NCI-H1417 (cell line): ENCODE data around the gene GMPPA.

Experiments used
- DNase-seq, 3 experiments: peaks; one replicate each; lab custom pipeline; 2025; lab: John Stamatoyannopoulos, UW

Gene GMPPA

GRCh38 chr2:219506802-219507526, 8.3 kb downstream of the GMPPA start:
- no peak for DNase-seq

DNA sequence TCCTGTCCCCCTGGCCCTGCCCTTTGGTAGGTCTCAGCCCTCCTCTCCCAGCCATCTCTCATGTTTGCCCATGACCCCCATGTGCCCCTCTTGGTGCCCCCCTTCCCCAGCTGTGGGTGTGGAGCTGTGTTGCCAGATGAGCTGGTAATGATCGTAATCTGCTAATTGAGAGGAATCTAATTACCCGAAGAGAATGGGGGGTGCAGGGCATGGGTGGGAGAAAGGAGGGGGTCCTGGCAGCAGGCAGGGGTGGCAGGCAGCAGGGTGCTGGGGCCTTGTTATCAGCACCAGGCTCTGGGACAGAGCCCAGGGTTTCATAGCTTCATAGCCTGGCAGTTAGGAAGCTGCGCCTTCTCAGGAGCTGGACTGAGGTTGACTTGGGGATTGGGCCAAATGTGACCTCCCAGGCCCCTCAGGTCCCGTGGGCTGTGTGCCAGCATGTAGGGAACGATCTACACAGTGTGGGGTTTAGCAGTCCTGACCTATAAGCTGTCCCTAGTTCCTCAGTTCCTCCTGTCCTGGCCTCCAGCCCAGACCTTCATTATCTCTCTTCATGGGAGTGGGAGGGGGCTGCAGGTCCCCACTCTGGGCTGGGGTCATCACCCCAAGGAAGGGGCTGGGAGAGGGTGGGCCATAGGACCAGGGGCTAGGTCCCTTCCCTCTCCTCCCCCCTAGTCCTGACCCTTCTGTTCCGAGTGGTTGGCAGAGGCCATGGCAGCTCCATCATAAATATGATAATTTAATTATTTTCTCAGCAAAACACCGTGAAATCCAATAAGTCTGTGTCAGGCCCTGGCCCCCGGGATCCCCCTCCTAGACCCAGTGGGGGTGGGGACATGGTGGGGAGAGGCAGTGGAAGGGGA, 9.1 kb downstream of the GMPPA start:
- no peak for DNase-seq

- no peak for DNase-seq
Observed at GRCh38 chr2:219508444-219508734, 9.7 kb downstream of the GMPPA start.

DNA sequence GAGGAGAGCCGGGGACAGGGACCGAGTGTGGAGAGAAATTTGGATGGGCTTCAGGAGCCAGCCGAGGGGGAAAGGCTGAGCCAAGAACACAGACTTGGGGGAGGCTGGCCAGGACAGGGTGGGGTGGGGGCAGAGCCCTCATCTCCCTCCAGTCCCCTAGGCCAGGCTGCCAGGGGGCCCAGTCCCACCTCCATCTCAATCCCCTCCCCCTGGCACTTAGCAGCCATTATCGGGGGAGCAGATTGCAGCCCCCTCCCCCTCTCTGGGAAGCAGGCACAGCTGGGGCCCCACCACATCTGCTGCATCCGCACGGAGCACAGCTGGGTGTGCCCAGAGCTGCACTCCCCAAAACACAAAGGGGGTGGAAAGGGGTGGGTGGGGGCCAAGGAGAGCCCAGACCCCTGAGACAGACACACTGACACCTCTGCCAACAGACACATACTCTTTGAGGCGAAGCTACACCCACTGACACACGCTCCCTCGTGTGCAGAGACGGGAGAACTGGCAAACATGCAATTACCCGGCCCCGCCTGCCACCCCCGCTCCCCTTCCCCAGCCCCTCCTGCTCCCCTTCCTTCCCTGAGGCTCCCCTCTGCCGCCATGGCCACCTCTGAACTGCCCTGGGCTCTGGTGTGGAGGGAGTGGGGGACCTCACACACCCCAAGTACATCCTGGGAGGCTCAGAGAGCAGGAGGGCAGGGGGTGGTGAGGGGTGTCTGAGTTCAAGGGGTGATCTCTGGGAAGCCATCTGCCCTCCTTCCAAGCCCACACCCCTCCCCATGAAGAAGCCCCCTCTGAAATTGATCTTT, 10.5 kb downstream of the GMPPA start:
- peak in 2 of 3 experiments; percentile 52 to 56 for DNase-seq

GRCh38 chr2:219509780-219510511, 11.3 kb downstream of the GMPPA start:
- DNase-seq: peak; percentile 24 to 65 (median 54)

DNA sequence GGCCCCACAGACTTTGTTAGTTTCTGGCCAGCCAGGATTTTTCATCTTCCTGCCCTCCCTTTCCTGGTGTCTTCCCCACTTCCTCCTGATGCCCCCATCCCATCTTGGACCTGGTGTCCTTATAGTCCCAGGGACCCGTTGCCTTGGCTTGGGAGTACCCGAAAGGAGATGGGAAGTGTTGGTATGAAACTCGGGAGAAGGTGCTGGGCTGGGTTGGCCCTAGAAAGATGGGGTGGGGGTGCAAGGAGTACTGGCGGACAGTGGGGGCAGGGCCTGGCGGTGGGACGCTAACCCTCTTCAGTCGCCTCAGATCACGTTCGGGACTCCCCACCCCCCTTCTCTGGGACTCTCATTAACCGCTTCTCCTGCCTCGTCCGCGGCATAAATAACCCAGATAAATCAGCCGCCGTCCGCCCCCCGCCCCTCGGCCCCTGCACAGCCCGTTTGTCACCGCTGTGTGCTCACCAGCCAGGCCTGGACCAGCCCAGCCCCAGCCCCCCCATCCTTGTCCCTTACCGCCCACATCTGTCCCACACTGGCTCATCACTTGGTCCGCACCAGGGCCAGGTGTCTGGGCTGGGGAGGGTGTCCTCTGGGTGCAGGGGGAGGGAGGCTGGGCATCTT, 11.9 kb downstream of the GMPPA start:
- no peak for DNase-seq

DNA sequence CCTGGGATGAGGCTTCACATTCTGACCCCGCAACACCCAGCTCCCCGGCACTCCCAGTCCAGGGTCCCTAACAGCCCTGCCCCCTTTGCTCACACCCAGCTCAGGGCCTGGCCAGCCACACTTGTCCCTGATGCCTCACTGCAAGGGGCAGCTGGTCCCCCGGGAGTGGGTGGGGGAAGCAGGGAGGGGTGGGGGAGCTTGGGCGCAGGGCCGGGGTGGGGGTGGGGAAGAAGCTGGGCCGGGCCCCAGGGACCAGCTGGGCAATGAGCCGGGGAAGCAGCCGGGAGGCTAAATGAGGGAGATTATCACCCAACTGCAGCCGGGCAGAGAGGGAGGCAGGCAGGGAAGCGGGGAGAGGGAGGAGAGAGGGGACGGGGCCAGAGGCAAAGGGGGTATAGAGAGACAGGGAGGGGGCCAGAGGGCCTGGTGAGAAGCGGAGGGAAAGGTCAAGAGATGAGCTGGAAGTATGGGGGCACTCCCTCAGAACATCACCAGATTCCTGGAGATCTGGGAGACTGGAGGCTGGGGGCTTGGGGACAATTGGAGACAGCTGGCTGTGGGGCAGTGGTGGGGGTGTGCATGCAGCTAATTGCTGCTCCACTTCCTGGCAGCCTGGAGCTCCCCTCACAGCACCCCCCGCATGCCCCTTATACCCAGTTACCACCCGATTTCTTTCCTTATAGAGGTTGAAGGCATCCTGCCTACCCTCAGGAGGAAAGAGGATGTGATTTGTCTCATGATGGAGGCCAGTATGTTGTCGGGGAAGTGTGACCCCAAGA, 13.0 kb downstream of the GMPPA start:
- DNase-seq: peak in 2 of 3 experiments; percentile 4 to 40

DNA sequence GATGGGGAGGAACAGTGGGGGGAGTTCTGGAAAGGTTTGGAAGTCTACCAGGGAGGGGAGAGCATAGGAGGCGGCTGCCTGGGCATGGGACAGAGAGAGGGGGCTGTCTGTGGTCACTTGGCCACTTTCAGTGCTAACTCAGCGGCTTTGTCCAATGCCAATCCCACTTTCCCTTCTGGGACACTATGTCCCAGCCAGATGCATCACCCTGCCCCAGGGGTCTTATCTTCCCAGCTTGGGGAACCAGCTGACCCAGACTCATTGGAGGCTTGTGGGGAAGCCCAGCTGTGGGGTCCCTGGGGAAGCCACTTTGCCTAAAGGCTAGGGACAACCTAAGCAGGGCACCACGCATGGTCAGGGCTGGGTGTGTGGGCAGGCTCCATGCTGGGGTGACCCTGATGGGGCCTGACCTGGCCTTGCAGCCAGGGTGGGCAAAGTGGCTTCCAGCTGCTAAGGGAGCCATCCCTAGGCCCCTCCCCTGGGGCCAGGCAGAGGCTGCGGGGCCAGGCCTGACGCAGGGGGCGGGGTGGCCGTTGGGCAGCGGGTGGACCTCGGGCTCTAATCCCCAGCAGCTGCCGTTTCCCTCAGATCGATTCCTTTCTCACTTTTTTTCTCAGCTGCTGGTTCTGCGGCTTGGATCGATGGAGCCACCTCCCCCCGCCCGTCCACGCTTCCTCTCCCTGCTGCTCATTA, 14.0 kb downstream of the GMPPA start:
- peak in 2 of 3 experiments; percentile 18 to 21 for DNase-seq

DNA sequence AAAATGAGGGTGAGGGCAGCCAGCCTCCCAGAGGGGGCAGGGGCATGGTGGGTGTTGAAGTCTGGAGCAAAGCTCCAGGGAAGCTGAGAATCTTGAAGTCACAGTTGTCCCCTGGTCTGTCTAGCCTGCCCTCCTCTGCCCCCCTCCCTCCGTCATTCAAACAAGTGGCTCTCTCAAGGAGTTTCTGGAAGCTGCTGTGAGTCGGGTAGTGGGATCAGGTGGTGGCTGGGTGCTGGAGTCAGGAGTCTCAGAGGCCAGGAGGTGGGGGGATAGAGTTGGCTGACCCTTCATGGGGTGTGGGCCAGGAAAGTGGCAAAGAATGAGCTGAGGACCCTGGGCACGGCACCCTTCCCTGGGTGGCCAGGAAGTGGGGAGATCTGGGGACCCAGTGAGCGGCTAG, 15.1 kb downstream of the GMPPA start:
- peak in 1 of 3 experiments; percentile 40 for DNase-seq

DNA sequence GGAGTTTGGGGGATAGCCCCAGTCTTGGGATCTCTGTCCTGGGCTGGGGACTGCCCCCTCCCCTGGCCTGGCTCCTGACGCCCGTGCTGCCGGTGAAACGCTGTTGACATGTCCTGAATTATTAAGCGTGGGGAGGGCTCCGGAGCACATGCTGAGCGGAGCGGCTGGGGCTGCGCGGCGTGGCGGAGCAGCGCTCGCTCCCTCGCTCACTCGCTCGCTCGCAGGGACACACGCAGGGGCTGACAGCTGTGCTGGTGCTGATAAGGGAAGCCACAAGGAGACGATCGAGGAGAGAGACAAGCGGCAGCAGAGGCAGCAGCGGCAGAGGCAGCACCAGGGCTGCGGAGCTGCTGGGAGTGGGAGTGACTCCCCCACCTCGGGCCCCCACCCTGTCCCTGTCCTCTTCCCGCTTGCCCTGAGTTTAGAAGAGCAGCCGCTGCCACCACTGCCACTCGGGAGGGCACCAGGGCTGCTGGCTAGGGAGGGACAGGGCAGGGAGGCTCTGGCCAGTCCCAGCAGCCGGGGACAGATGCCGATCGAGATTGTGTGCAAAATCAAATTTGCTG, 15.6 kb downstream of the GMPPA start, which contains the start of gene ASIC4:
ASIC4 (plus strand) TSS at position 287 of the 566 bp plus-strand sequence; CDS start at position 530, 243 bp downstream.
- peak in 2 of 3 experiments; percentile 30 to 53 for DNase-seq

- DNase-seq: no peak
Observed at GRCh38 chr2:219514836-219515235, 16.1 kb downstream of the GMPPA start.

- no peak for DNase-seq
Observed at GRCh38 chr2:219515874-219516629, 17.4 kb downstream of the GMPPA start.

GRCh38 chr2:219516888-219517287, 18.2 kb downstream of the GMPPA start:
- DNase-seq: no peak

DNA sequence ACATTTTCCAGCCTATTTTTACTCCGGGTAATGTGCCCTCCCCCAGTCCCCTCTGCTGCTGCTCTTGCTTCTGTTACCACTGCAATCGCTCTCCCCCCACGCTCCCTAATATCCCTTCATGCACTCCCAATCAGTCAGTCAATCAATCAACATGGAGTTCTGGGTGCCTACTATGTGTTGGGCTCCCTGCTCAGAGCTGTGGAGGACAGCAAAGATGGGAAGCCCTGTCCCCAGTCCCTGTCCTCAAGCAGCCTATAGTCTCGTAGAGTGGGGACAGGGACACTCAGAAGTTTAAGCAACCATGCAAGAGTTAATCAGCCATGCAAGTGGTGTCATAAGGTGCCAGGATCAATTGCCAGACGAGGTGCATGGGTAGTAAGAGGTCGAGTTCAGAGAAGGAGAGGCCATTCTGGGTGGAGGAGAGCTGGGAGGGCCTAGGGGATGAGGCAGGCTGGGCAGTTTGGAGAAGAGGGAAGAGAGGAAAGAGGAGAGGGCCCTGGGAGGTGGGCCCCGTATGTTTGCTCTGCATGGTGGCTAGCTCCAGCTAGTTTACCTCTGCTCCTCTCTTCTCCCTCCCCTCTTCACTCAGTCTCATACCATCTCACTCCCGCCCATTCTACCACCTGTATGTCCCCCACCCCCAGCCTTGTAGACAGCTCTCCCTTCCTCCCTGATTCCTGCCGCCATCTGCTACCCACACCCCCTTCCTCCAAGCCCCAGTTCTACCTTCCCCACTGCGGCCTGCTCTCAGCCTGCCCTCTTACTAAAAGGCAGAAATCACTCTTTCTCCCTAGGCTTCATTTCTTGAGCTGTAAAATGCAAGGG, 19.5 kb downstream of the GMPPA start:
- no peak for DNase-seq

DNA sequence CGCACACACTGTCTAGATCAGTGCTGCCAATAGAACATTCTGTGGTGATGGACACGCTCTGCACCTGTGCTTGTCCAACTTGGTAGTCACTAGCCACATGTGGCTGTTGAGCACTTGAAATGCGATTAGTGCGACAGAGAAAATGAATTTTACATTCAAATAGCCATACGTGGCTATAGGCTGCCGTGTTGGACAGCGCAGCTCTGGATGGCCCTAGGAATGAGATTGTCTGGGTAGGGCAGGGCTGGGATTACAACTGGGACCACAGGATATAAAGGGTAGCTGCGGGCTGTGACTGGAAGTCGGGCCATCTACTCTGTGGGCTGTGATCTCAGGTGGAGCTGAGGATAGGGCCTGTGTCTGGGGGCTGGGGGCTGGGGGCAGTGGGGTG, 20.8 kb downstream of the GMPPA start:
- DNase-seq: no peak

GRCh38 chr2:219520079-219520478, 21.4 kb downstream of the GMPPA start:
- peak in 1 of 3 experiments; percentile 23 for DNase-seq

DNA sequence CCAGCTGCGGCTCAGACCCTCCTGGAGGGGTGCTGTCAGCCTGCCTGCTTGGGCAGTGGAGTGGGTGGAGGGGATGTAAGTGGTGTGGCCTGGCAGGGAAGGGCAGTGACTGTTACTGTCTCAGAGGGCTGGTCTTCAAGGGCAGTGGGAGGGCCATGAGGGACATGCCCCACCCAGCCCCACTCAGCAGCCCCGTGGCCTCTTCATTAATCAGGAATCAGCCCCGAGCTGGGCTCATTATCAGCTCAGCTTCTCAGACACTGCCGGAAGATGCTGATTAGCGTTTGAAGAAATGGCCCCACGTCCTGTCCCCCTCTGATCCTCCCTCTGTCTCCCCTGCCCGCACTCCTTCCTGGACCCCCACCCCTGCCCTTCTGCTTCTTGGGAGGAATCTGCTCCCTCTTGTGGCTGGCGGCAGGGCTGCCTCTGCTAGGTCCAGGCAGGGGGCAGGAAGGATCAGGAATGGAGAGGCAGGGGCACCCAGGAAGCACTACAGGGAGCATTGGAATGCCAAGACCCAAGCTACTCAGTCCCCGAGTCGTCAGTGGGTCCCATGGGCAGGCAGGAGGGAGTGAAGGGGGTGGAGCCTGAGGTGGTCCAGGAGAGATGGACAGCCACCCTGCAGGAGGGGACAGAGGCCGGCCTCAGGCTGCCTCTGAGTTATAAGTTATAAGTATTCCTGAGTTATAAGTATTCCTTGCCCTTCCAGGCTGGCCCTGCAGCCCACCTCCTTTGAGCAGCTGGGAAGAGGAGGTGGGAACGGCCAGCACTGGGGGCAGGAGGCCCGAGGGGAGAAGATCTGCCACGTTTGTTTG, 22.6 kb downstream of the GMPPA start:
- peak in 2 of 3 experiments; percentile 33 to 49 for DNase-seq
